Non-pigmented ciliary epithelial cell (primary cell): ENCODE results near the gene PDE9A.
"Not testable (repeated sequence)": the region's sequence is repeated elsewhere in the genome, so short reads cannot be mapped to it uniquely, and the experiment has no call there.

Experiments
- DNase-seq: peaks from one replicate; pipeline ENCODE4 v3.0.0-alpha.2; 2010; ENCODE audit warnings: low read depth

The PDE9A gene

GRCh38 chr21:42708916-42709315 is 55.5 kb downstream of the PDE9A start:
- not testable (repeated sequence) for DNase-seq

- no peak for DNase-seq
Observed at GRCh38 chr21:42711667-42712066, 58.2 kb downstream of the PDE9A start.

GRCh38 chr21:42715427-42715826 is 62.0 kb downstream of the PDE9A start:
- not testable (repeated sequence) for DNase-seq

GRCh38 chr21:42716074-42716473 is 62.7 kb downstream of the PDE9A start:
- DNase-seq = no peak

GRCh38 chr21:42720484-42720883 is 67.1 kb downstream of the PDE9A start:
- not testable (repeated sequence) for DNase-seq

GRCh38 chr21:42721341-42721824 is 68.0 kb downstream of the PDE9A start:
- no peak for DNase-seq

- DNase-seq = no peak
Observed at GRCh38 chr21:42722153-42722552, 68.7 kb downstream of the PDE9A start.

GRCh38 chr21:42722808-42723473 is 69.5 kb downstream of the PDE9A start:
- DNase-seq = no peak

- peak; percentile 87 for DNase-seq
Observed at GRCh38 chr21:42724226-42724920, 71.0 kb downstream of the PDE9A start.

- DNase-seq = no peak
Observed at GRCh38 chr21:42725416-42725930, 72.1 kb downstream of the PDE9A start.

GRCh38 chr21:42731264-42732032 is 78.0 kb downstream of the PDE9A start:
- DNase-seq = no peak

- DNase-seq = no peak
Observed at GRCh38 chr21:42732033-42732410, 78.6 kb downstream of the PDE9A start.

- DNase-seq = no peak
Observed at GRCh38 chr21:42733037-42733627, 79.7 kb downstream of the PDE9A start.

GRCh38 chr21:42733874-42734273 is 80.5 kb downstream of the PDE9A start:
- DNase-seq = no peak

- no peak for DNase-seq
Observed at GRCh38 chr21:42734323-42734971, 81.0 kb downstream of the PDE9A start.

- no peak for DNase-seq
Observed at GRCh38 chr21:42735061-42735460, 81.6 kb downstream of the PDE9A start.

GRCh38 chr21:42735944-42736343 is 82.5 kb downstream of the PDE9A start:
- DNase-seq = no peak

- DNase-seq = no peak
Observed at GRCh38 chr21:42736646-42737350, 83.4 kb downstream of the PDE9A start.

GRCh38 chr21:42737951-42738590 is 84.7 kb downstream of the PDE9A start:
- DNase-seq = no peak
